Hematopoietic multipotent progenitor cell treated with erythropoietin and hydrocortisone succinate and interleukin-3 and kit ligand, for 8 days (in vitro differentiated cells): ENCODE results near the gene KDM4B.

Experiments used
- DNase-seq: peaks from one replicate; pipeline ENCODE4 v3.0.0-alpha.2; 2015

The KDM4B gene

GRCh38 chr19:5112175-5112574, 143.3 kb downstream of the KDM4B start:
- no peak for DNase-seq

DNA sequence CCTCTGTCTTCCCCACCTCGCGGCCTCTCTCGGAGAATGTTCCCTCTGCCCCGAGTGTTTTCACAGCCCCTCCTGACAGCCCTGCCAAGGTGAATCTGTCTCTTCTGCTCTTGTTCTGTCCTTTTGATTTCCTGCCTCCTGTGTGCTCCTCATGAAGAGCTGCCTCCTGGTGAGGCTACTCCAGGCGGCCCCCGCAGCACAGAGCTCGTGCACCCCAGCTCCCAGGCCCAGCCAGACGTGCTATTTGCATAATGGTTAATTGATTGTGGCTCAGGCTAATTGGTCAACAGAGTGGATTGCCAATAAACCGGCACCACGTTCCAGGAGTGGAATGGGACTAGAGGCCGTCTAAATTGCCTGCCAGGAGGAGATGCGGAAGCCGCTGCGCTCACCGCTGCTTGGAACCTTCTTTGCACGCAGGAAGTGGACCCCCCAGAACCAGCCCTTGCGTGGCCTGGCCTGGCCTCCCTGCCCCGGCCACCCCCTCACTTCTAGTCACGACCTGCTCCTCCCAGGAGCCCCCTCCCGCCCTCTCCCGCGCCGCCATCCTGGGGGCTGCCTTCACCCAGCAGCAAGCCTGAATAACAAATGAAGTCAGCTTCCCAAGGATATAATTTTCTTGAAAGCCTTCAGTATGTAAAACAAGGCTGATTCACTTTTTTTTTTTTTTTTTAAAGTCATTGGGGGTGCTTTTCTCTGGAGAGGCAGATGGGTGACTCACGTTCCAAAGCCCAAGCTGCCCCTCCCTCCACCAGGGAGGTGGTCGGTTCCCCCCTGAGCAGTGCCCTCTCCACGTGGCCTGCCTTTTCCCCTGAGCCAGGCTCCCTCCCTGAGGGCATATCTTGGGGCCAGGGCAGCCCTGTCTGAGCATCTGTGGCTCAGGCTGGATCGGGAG, 144.0 kb downstream of the KDM4B start:
- DNase-seq, result no peak

DNA sequence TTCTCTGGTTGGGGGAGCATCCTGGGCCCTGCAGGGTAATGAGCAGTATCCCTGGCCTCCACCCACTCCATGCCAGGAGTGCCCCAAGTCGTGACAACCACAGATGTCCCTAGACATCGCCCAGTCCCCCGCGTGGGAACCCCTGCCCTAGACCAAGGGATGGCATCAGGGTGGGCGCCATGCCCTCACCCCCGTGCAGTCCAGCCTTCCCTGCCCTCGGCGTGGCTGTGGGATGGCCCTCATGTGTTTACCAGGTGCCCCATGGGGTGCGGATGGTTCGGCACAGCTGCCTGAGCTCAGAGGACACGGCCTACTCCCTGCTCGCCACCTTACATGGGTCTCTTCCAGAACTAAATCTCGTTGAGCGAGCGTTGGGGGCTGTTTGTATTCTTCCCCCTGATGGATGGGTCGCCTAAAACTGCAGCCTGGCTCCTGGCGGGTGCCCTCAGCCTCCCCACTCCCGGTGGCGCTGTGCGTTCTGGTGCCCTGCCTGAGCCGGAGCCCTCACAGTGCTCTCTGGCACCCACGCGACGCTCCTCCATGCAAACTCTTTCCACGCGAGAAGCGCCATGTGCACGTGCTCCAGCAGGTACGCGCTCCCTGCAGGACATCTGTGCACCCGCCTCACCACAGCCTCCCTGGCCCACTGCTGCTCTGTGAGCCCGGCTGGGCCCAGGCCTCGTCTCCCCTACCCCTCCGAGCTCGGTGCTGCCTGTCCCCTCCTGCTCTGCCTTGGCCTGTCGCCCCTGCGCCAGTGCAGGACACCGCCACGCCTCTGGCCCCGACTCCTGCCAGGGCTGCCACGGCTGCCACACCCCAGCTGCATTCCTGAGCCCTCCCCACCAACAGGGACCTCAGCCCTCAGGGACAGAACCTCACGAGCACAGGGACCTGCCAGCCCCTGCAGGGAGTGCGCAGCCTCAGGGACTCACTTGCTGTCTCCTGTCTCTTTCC, 145.0 kb downstream of the KDM4B start:
- DNase-seq, result no peak

- DNase-seq, result no peak
Measured at GRCh38 chr19:5114727-5115126, 145.8 kb downstream of the KDM4B start.

GRCh38 chr19:5115351-5115750, 146.4 kb downstream of the KDM4B start:
- DNase-seq, result no peak

DNA sequence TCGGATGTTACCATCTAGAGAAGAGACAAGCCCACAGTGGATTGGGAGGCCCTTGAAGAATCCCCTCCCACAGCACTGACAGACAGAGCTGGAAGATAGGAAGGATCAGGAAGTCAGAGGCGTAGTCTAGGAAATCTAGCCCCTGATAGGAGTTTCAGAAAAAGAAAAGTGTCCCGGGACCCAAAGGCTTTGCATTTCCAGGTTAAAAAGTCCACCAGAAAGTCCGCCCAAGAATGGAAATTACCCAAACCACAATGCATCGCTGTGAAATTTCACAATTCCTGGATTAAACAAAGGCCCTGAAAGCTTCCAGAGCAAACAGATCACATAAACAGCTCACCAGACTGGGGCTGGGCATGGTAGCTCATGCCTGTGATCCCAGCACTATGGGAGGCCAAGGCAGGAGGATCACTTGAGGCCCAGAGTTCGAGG, 146.9 kb downstream of the KDM4B start:
- DNase-seq, result no peak

DNA sequence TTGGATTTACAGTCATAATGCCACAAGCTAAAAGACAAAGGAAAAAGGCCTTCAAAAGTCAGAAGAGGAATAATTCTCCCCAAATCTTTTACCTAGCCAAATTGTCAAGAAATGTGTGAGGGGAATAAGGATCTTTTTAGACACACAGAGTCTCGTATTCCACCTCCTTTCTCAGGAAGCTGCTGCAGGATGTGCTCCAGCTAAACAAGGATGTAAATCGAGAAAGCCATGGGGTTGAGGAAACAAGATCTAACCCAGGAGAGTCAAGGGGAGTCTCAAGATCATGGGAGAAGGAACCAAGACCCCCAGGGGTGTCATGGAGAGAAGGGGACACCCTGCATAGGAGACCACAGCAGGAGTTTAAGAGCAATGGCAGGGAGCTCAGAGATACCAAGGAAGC, 147.4 kb downstream of the KDM4B start:
- no peak for DNase-seq

DNA sequence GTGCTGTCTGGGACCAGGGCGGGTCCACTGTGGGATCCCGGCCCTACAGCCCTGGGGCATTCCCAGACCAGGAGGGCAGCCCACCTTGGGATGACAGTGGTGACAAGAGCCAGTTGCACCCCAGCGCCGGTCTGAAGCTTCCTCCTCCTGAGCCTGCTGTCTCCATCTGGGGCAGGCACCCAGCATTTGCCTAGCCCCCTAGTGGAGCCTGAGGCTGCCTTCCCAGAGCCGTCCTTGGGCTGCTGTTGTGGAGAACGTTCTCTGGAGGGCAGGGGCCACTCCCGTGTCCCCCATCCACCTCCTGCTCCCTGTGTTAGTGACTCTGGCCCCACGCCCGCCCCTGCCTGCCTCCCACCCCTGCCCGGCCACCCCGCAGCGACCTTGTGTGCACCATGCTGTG, 148.5 kb downstream of the KDM4B start:
- no peak for DNase-seq

- no peak for DNase-seq
Measured at GRCh38 chr19:5118026-5118425, 149.1 kb downstream of the KDM4B start.

GRCh38 chr19:5119297-5119998, 150.5 kb downstream of the KDM4B start:
- DNase-seq, result no peak

DNA sequence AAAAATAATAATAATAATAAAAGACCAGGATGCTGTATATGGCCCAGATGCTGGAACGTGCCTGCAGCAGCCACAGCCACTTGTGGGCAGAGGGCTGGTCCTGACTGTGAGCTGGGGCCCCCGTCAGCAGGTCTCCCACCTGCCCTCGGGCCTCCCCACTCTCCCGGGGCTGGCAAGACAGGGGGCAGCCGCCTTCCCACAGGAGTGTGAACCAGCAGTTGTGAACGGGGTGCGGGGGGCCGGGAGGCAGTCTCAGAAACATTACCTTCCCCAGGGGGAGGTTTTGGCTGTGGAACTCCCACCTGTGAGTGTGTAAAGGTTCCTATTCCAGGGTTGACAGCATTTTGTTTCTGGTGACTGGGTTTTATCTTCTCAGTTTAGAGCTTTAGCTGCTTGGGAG, 151.4 kb downstream of the KDM4B start:
- DNase-seq, result no peak

DNA sequence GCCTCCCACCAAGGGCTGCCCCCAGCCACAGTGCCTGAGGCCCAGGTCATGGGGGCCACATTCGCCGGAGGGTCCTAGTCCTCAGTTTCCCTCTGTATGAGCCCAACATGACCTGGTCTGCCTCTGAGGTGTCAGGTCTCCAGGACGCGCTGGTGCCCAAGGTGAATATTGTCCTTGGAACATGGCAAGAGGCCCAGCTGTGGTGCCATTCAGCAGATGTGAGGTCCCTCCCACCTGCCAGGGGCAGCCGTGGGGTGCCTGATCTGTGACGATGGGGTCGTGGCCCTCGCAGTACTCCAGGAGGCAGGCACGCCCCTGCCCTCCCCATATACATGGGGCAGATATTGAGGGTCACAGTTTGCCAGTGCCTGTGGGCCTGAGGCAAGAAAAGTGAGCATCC, 151.9 kb downstream of the KDM4B start:
- no peak for DNase-seq

- DNase-seq, result no peak
Measured at GRCh38 chr19:5121266-5122120, 152.6 kb downstream of the KDM4B start.

- DNase-seq, result no peak
Measured at GRCh38 chr19:5122121-5122400, 153.1 kb downstream of the KDM4B start.

- DNase-seq, result no peak
Measured at GRCh38 chr19:5122671-5123409, 153.9 kb downstream of the KDM4B start.

GRCh38 chr19:5123646-5124045, 154.7 kb downstream of the KDM4B start:
- no peak for DNase-seq

GRCh38 chr19:5124111-5124855, 155.4 kb downstream of the KDM4B start:
- DNase-seq, result no peak

GRCh38 chr19:5125376-5125775, 156.5 kb downstream of the KDM4B start:
- DNase-seq, result no peak

GRCh38 chr19:5125797-5126497, 157.0 kb downstream of the KDM4B start:
- no peak for DNase-seq
